Stimulated activated effector memory CD8-positive, alpha-beta T cell treated with anti-CD3 and anti-CD28 coated beads, Interleukin-12 subunit alpha, Interleukin-12 subunit beta, amount 100 ng/mL, for 72 hours (primary cell): ENCODE data around the gene GRB7.
"Not testable (repeated sequence)": the region's sequence is repeated elsewhere in the genome, so short reads cannot be mapped to it uniquely, and the experiment has no call there.

Experiments used
- ATAC-seq: fragments of 150-1000 bp; cut with Tn5 transposase; 2 replicates; pipeline ENCODE4 v1.10.0; 2021
- DNase-seq, 2 donors: peaks; one replicate each; pipeline ENCODE4 v3.0.0; 2021 to 2022; ENCODE audit warnings: low spot score in 2 of 2
- H3K27ac Mint-ChIP-seq: one replicate; pipeline ENCODE4 v1.8.0; 2022; ENCODE audit warnings: mild to moderate bottlenecking, mixed read lengths
- H3K36me3 Mint-ChIP-seq: one replicate; pipeline ENCODE4 v1.8.0; 2022; ENCODE audit warnings: mild to moderate bottlenecking, mixed read lengths
- H3K4me1 Mint-ChIP-seq: one replicate; pipeline ENCODE4 v1.8.0; 2022; ENCODE audit warnings: mixed read lengths
- H3K4me3 Mint-ChIP-seq: one replicate; pipeline ENCODE4 v1.8.0; 2022; ENCODE audit warnings: mild to moderate bottlenecking, mixed read lengths
- H3K9me3 Mint-ChIP-seq: one replicate; pipeline ENCODE4 v1.8.0; 2022; ENCODE audit warnings: mixed read lengths

GRB7 gene

GRCh38 chr17:39703913-39704312 lies 33.8 kb upstream of the GRB7 start:
- H3K4me3 Mint-ChIP-seq, result no peak overlapping the region

GRCh38 chr17:39704821-39705551 lies 32.8 kb upstream of the GRB7 start:
- no peak overlapping the region for H3K4me3 Mint-ChIP-seq
- H3K9me3 Mint-ChIP-seq, result no peaks in the 10 kb centered on the region
- peak overlapping the region; percentile 57 for H3K27ac Mint-ChIP-seq
- ATAC-seq, result no peak
- no peak for DNase-seq
- peaks cover 28% of the 10 kb centered on the region for H3K4me1 Mint-ChIP-seq
- no peaks in the 10 kb centered on the region for H3K36me3 Mint-ChIP-seq

More at GRCh38 chr17:39703913-39704312, 33.8 kb upstream of the GRB7 start:
- Mint-ChIP-seq H3K4me1 (peaks cover 29% of the 10 kb centered on the region), H3K9me3 (no peaks in the 10 kb centered on the region), H3K27ac (peak overlapping the region; percentile 57), H3K36me3 (no peaks in the 10 kb centered on the region)
- ATAC-seq (no peak), DNase-seq (no peak)

GRCh38 chr17:39705786-39706348 lies 31.9 kb upstream of the GRB7 start:
- Mint-ChIP-seq H3K9me3 (no peaks in the 10 kb centered on the region), H3K4me1 (peaks cover 28% of the 10 kb centered on the region), H3K36me3 (no peaks in the 10 kb centered on the region), H3K4me3 (no peak overlapping the region), H3K27ac (no peak overlapping the region)
- DNase-seq (no peak), ATAC-seq (no peak)

GRCh38 chr17:39706383-39706782 lies 31.4 kb upstream of the GRB7 start:
- H3K36me3 Mint-ChIP-seq, result no peaks in the 10 kb centered on the region
- H3K4me1 Mint-ChIP-seq, result peaks cover 28% of the 10 kb centered on the region
- H3K27ac Mint-ChIP-seq, result no peak overlapping the region
- ATAC-seq (no peak), DNase-seq (no peak)
- no peaks in the 10 kb centered on the region for H3K9me3 Mint-ChIP-seq
- H3K4me3 Mint-ChIP-seq, result no peak overlapping the region

DNA sequence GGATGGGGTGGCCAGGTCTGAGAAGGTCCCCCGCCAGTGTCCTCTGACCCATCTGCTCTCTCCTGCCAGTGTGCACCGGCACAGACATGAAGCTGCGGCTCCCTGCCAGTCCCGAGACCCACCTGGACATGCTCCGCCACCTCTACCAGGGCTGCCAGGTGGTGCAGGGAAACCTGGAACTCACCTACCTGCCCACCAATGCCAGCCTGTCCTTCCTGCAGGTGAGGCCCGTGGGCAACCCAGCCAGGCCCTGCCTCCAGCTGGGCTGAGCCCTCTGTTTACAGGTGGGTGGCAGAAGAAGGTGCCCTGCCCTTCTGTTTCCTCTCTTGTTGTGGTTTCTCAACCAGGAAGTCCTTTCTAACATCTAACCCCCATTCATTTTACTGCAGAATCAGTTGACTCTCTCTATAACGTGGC lies 30.8 kb upstream of the GRB7 start:
- H3K9me3 Mint-ChIP-seq, result no peaks in the 10 kb centered on the region
- DNase-seq (no peak), ATAC-seq (no peak)
- H3K36me3 Mint-ChIP-seq, result no peaks in the 10 kb centered on the region
- peaks cover 28% of the 10 kb centered on the region for H3K4me1 Mint-ChIP-seq
- no peak overlapping the region for H3K4me3 Mint-ChIP-seq
- H3K27ac Mint-ChIP-seq, result peak overlapping the region; percentile 87

- Mint-ChIP-seq H3K36me3 (no peaks in the 10 kb centered on the region), H3K9me3 (no peaks in the 10 kb centered on the region), H3K27ac (peak overlapping the region; percentile 90), H3K4me1 (peaks cover 21% of the 10 kb centered on the region), H3K4me3 (peak overlapping the region; percentile 34)
- peak; percentile 29 for ATAC-seq
- no peak for DNase-seq
Measured at GRCh38 chr17:39709319-39709997, 28.3 kb upstream of the GRB7 start.

- no peaks in the 10 kb centered on the region for H3K36me3 Mint-ChIP-seq
- ATAC-seq, result peak; percentile 27
- H3K27ac Mint-ChIP-seq, result peak overlapping the region; percentile 90
- H3K4me3 Mint-ChIP-seq, result peak overlapping the region; percentile 34
- H3K9me3 Mint-ChIP-seq, result no peaks in the 10 kb centered on the region
- DNase-seq, result no peak
- peaks cover 21% of the 10 kb centered on the region for H3K4me1 Mint-ChIP-seq
Measured at GRCh38 chr17:39709998-39710964, 27.5 kb upstream of the GRB7 start.

DNA sequence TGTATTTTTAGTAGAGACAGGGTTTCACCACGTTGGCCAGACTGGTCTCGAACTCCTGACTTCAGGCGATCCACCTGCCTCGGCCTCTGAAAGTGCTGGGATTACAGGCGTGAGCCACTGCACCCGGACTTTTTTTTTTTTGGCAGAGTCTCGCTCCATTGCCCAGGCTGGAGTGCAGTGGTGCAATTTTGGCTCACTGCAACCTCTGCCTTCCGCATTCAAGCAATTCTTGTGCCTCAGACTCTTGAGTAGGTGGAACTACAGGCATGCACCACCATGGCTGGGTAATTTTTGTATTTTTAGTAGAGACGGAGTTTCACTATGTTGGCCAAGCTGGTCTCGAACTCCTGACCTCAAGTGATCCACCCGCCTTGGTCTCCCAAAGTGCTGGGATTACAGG lies 26.7 kb upstream of the GRB7 start:
- not testable (repeated sequence) for H3K27ac Mint-ChIP-seq, DNase-seq, H3K9me3 Mint-ChIP-seq, H3K4me3 Mint-ChIP-seq, H3K36me3 Mint-ChIP-seq, ATAC-seq
- H3K4me1 Mint-ChIP-seq, result peaks cover 21% of the 10 kb centered on the region

- peaks cover 19% of the 10 kb centered on the region for H3K4me1 Mint-ChIP-seq
- DNase-seq, result no peak
- no peaks in the 10 kb centered on the region for H3K9me3 Mint-ChIP-seq
- no peak overlapping the region for H3K4me3 Mint-ChIP-seq
- no peak overlapping the region for H3K27ac Mint-ChIP-seq
- H3K36me3 Mint-ChIP-seq, result no peaks in the 10 kb centered on the region
- no peak for ATAC-seq
Measured at GRCh38 chr17:39711851-39712250, 25.9 kb upstream of the GRB7 start.

DNA sequence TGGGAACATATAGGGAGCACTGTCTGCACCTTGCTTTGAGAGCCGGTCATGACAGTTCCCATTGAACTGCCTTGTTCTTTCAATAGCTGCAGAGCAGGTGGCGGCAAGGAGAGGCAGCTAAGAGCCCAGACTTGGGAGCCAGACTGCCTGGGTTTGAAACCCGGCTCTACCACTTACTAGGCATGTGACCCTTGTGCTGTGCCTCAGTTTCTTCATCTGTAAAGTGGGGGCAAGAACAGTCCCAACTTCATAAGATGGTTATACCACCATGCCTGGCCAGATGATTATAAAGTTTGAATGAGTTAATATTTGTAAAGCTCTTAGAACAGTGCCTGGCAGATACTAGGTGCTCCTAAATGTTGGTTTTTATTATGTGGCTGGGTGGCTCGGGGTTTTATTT lies 23.5 kb upstream of the GRB7 start:
- H3K27ac Mint-ChIP-seq, result no peak overlapping the region
- H3K36me3 Mint-ChIP-seq, result no peaks in the 10 kb centered on the region
- DNase-seq (no peak), ATAC-seq (no peak)
- no peak overlapping the region for H3K4me3 Mint-ChIP-seq
- H3K4me1 Mint-ChIP-seq, result peaks cover 6% of the 10 kb centered on the region
- no peaks in the 10 kb centered on the region for H3K9me3 Mint-ChIP-seq

GRCh38 chr17:39715375-39716072 lies 22.2 kb upstream of the GRB7 start:
- Mint-ChIP-seq H3K36me3 (no peaks in the 10 kb centered on the region), H3K27ac (no peak overlapping the region), H3K4me1 (no peaks in the 10 kb centered on the region), H3K9me3 (no peaks in the 10 kb centered on the region), H3K4me3 (no peak overlapping the region)
- DNase-seq (no peak), ATAC-seq (peak; percentile 21)

DNA sequence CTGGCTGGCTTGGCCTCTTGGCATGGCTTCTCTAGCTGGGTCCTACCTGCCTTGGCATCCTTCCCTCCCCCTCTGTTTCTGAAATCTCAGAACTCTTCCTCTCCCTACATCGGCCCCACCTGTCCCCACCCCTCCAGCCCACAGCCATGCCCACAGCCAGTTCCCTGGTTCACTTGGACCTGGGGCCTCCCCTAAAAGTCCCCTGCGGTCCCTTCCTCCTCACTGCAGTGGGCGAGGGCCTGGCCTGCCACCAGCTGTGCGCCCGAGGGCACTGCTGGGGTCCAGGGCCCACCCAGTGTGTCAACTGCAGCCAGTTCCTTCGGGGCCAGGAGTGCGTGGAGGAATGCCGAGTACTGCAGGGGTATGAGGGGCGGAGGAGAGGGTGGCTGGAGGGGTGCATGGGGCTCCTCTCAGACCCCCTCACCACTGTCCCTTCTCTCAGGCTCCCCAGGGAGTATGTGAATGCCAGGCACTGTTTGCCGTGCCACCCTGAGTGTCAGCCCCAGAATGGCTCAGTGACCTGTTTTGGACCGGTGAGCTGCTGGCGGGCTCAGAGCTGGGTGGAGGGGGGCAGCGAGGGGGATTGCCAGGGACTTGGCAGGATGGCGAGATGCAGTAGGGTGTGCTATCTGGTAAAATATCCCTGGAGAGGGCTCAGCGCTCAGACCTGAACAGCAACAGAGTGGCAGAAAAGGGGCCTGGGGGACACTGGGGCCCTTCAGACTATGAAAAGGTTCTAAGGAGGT lies 21.5 kb upstream of the GRB7 start:
- Mint-ChIP-seq H3K4me3 (no peak overlapping the region), H3K36me3 (no peaks in the 10 kb centered on the region), H3K27ac (no peak overlapping the region), H3K9me3 (no peaks in the 10 kb centered on the region), H3K4me1 (no peaks in the 10 kb centered on the region)
- ATAC-seq (peak; percentile 9), DNase-seq (no peak)

DNA sequence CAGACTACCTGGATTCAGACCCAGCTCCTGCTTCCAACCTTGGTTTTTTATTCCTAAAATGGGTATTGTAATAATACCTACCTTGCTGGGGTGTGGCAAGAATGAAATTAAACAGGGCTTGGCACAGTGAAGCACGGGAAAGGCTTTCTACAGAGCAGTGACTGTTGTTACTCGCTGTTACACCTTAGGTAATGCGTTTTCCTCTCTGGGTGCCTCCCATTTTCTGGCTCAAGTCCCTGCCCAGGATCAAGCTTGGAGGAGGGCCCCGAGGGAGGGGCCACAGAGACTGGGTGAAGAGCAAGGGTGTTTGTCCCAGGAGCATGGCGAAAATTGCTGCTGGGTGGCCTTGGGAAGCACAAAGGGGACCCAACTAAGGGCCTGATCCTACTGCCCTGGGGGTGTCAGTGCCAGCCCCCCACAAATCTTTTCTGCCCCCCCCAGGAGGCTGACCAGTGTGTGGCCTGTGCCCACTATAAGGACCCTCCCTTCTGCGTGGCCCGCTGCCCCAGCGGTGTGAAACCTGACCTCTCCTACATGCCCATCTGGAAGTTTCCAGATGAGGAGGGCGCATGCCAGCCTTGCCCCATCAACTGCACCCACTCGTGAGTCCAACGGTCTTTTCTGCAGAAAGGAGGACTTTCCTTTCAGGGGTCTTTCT lies 20.7 kb upstream of the GRB7 start:
- Mint-ChIP-seq H3K4me3 (no peak overlapping the region), H3K36me3 (no peaks in the 10 kb centered on the region), H3K9me3 (no peaks in the 10 kb centered on the region), H3K4me1 (no peaks in the 10 kb centered on the region), H3K27ac (no peak overlapping the region)
- DNase-seq (no peak), ATAC-seq (no peak)

DNA sequence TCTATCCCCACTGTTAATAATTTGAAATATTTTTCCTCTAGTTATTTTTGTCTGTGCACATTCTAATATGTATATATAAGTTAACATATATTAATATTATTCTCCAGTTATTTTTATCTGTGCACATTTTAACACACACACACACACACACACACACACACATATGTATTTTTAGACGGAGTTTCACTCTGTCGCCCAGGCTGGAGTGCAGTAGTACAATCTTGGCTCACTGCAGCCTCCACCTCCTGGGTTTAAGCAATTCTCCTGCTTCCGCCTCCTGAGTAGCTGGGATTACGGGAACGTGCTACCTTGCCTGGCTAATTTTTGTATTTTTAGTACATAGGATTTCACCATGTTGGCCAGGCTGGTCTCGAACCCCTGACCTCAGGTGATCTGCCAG lies 20.1 kb upstream of the GRB7 start:
- no peaks in the 10 kb centered on the region for H3K9me3 Mint-ChIP-seq
- no peak overlapping the region for H3K4me3 Mint-ChIP-seq
- ATAC-seq, result no peak
- no peaks in the 10 kb centered on the region for H3K4me1 Mint-ChIP-seq
- H3K27ac Mint-ChIP-seq, result no peak overlapping the region
- no peak for DNase-seq
- no peaks in the 10 kb centered on the region for H3K36me3 Mint-ChIP-seq
